ENCODE data around the gene DYNLT2. TPM values are rescaled to one million over a fixed set of nuclear protein-coding genes. Genes with fewer than 3 reads are reported as not detected.

The DYNLT2 gene
- total and polyA plus RNA-seq, 2 of the 13 experiments (the other 11 are each of a cell fraction or from before 2014, with no cell fraction given), result 2.1 to 4.3 TPM

DNA sequence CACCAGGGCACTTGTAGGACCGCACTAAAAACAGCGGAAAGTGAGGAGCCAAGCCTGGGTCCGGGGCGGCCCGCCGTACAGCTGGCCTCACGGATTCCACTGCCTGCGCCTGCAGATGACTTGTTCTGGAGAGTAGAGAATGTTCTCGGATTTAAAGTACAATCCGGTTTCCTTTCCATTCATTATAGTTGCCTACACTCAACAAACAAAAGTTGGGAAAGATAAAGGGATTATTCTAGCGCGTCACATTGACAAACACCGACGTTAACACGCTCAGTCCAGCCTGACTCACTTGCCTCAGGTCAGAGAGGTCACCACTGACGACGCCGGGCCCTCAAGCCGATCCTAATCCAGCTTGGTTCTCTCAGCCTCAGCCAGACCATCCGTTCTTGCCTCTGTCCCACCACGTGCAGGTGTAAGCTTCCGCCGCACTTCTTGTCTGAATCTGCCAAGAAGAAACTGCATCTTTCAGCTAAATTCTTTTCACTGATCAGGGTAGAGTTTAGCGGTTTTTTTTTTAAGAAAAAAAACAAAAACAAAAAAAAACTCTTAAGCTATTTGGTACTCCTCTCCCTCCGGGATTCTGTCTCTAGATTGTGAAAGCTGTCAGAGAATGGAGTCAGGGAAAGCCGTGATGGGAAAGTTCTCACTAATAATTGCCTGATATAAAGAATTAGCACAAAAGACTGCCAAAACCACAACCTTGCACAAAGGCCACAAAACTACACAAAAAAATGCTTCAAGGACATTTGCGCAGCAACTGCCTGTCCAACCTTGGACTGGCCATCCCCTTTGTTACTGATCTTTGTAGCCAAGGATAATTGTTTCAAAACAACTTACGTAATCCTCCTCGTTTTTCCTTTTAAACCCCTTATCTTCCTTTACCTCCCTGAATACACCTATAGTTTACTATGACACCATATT lies 26.0 kb downstream of the DYNLT2 start (continued):
- TF ChIP-seq THAP7 (CRISPR knock-in tag; IDR thresholded peaks at IDR 0.05) (no peak), FOXJ3 (CRISPR knock-in tag; IDR thresholded peaks at IDR 0.05; ENCODE audit: borderline replicate concordance) (peak; percentile 85), NR3C1 (CRISPR knock-in tag; IDR thresholded peaks at IDR 0.05) (no peak), KLF11 (CRISPR knock-in tag; IDR thresholded peaks at IDR 0.05) (no peak), RAD51 (IDR thresholded peaks at IDR 0.05; ENCODE audit: borderline replicate concordance) (no peak), ZNF713 (CRISPR knock-in tag; IDR thresholded peaks at IDR 0.05) (peak; percentile 79; the same call in 1 of the 2 replicates), PLRG1 (conservative IDR thresholded peaks at IDR 0.05) (no peak), HNRNPH1 (optimal IDR thresholded peaks at IDR 0.05; ENCODE audit: low read depth, low read length) (no peak), MXD4 (CRISPR knock-in tag; IDR thresholded peaks at IDR 0.05) (no peak; the same call in none of the 2 replicates), HMGA1 (CRISPR knock-in tag; conservative IDR thresholded peaks at IDR 0.05) (no peak), ZNF136 (CRISPR knock-in tag; IDR thresholded peaks at IDR 0.05; ENCODE audit: low read depth) (0 out of 2 replicates have a peak, but pooled peaks have one; percentile 90), ZNF598 (CRISPR knock-in tag; IDR thresholded peaks at IDR 0.05; ENCODE audit: borderline replicate concordance) (peak; percentile 17; the same call in 1 of the 2 replicates), DRAP1 (CRISPR knock-in tag; IDR thresholded peaks at IDR 0.05) (peak; percentile 67), FOXK2 (IDR thresholded peaks at IDR 0.05) (no peak), POLR2A (IDR thresholded peaks at IDR 0.05; ENCODE audit: insufficient read depth in 1 of 2, low read depth in 2 of 2, low read length in 2 of 2) (peak; percentile 74 to 98; a peak in 3 of 4 replicates), ZSCAN30 (CRISPR knock-in tag; IDR thresholded peaks at IDR 0.05) (peak; percentile 65; the same call in 1 of the 2 replicates), ZNF460 (CRISPR knock-in tag; IDR thresholded peaks at IDR 0.05; ENCODE audit: borderline replicate concordance) (0 out of 2 replicates have a peak, but pooled peaks have one; percentile 6), ARHGAP35 (CRISPR knock-in tag; IDR thresholded peaks at IDR 0.05; ENCODE audit: borderline replicate concordance) (no peak), SNAPC5 (CRISPR knock-in tag; IDR thresholded peaks at IDR 0.05; ENCODE audit: borderline replicate concordance) (no peak; the same call in 1 of the 2 replicates), BRF2 (CRISPR knock-in tag; IDR thresholded peaks at IDR 0.05) (no peak), NR0B2 (CRISPR knock-in tag; IDR thresholded peaks at IDR 0.05) (peak; percentile 15; the same call in 1 of the 2 replicates), ZNF383 (CRISPR knock-in tag; IDR thresholded peaks at IDR 0.05; ENCODE audit: borderline replicate concordance) (no peak), ZNF678 (CRISPR knock-in tag; IDR thresholded peaks at IDR 0.05) (no peak), SIX4 (CRISPR knock-in tag; IDR thresholded peaks at IDR 0.05) (peak; percentile 71), NFKB2 (CRISPR knock-in tag; IDR thresholded peaks at IDR 0.05; ENCODE audit: borderline replicate concordance) (peak; percentile 82; the same call in 1 of the 2 replicates), ATF1 (CRISPR knock-in tag; IDR thresholded peaks at IDR 0.05) (peak; percentile 82), TOE1 (CRISPR knock-in tag; IDR thresholded peaks at IDR 0.05) (no peak; the same call in 1 of the 2 replicates), NFATC3 (CRISPR knock-in tag; IDR thresholded peaks at IDR 0.05) (no peak)
- TF ChIP-seq, protein P1, sequence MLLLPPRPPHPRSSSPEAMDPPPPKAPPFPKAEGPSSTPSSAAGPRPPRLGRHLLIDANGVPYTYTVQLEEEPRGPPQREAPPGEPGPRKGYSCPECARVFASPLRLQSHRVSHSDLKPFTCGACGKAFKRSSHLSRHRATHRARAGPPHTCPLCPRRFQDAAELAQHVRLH (CRISPR knock-in tag; IDR thresholded peaks at IDR 0.05; ENCODE audit: borderline replicate concordance, low read depth), result no peak; the same call in 1 of the 2 replicates

Measured in HepG2 (cell line).